GM13977 (cell line): ENCODE results near the gene ARF1.

ENCODE experiments used
- DNase-seq: peaks from one replicate; pipeline ENCODE4 v3.0.0; 2012; ENCODE audit warnings: low spot score
- CTCF ChIP-seq: IDR thresholded peaks from 2 replicates; pipeline ENCODE4 v1.5.1; 2012; ENCODE audit warnings: mild to moderate bottlenecking, control low read depth; ENCODE audit not compliant: insufficient read depth; ENCODE audit errors: extremely low read depth, missing control alignments
- in situ Hi-C: fragments of 300-500 bp; cut with MboI; formaldehyde crosslinking; loops from one replicate; pipeline ENCODE4 v1.12.0; 2022; ENCODE audit warnings: low sequenced_read_pairs, low pct_unique_long_range_greater_than_20kb, mixed read lengths, inconsistent platforms; ENCODE audit not compliant: unreplicated experiment

The ARF1 gene

GRCh38 chr1:228114827-228115226 lies 32.3 kb downstream of the ARF1 start:
- TF ChIP-seq CTCF: no peak
- DNase-seq: no peak
- in situ Hi-C loops: no loop called here

GRCh38 chr1:228117335-228117734 lies 34.8 kb downstream of the ARF1 start:
- in situ Hi-C loops: no loop called here
- no peak for DNase-seq
- TF ChIP-seq CTCF: no peak

GRCh38 chr1:228118040-228118439 lies 35.5 kb downstream of the ARF1 start:
- in situ Hi-C loops: no loop called here
- no peak for DNase-seq
- no peak for TF ChIP-seq CTCF

GRCh38 chr1:228120351-228120750 lies 37.8 kb downstream of the ARF1 start:
- TF ChIP-seq CTCF: no peak
- in situ Hi-C loops: no loop called here

GRCh38 chr1:228120857-228121489 lies 38.5 kb downstream of the ARF1 start:
- TF ChIP-seq CTCF: no peak
- DNase-seq: no peak
- in situ Hi-C loops: no loop called here

More at GRCh38 chr1:228120351-228120750, 37.8 kb downstream of the ARF1 start:
- no peak for DNase-seq

GRCh38 chr1:228122921-228123441 lies 40.5 kb downstream of the ARF1 start:
- no peak for DNase-seq
- in situ Hi-C loops: no loop called here
- no peak for TF ChIP-seq CTCF
